Calu3 (cell line): ENCODE data around the gene DEGS1. TPM values are rescaled to one million over a fixed set of nuclear protein-coding genes. Genes with fewer than 3 reads are reported as not detected.

ENCODE experiments used
- BruUV-seq: library from RNA; stranded (reverse); fragments of 400-500 nt; replicated peaks from 2 replicates; lab custom pipeline; 2021; lab: Mats Ljungman, UMichigan
- CTCF ChIA-PET: fragments of 300-600 bp; sonication (Branson Sonifier 250); formaldehyde crosslinking; loops from one replicate; lab custom pipeline; 2022; ENCODE audit warnings: antibody characterized with exemption; lab: Charles Lee
- DNase-seq: peaks from one replicate; pipeline ENCODE4 v3.0.0; 2022
- H3K27ac Mint-ChIP-seq: one replicate; pipeline ENCODE4 v1.8.0; 2022; ENCODE audit warnings: mixed read lengths; ENCODE audit not compliant: unreplicated experiment
- H3K27me3 Mint-ChIP-seq: one replicate; pipeline ENCODE4 v1.8.0; 2022; ENCODE audit warnings: mixed read lengths; ENCODE audit not compliant: unreplicated experiment
- H3K36me3 Mint-ChIP-seq: one replicate; pipeline ENCODE4 v1.8.0; 2022; ENCODE audit warnings: mild to moderate bottlenecking, moderate library complexity, mixed read lengths; ENCODE audit not compliant: insufficient read depth, unreplicated experiment
- H3K4me1 Mint-ChIP-seq: one replicate; pipeline ENCODE4 v1.8.0; 2022; ENCODE audit warnings: mild to moderate bottlenecking, low read depth, mixed read lengths; ENCODE audit not compliant: unreplicated experiment
- H3K4me3 Mint-ChIP-seq: one replicate; pipeline ENCODE4 v1.8.0; 2022; ENCODE audit warnings: mild to moderate bottlenecking, low read depth, moderate library complexity, mixed read lengths; ENCODE audit not compliant: unreplicated experiment
- H3K9me3 Mint-ChIP-seq: one replicate; pipeline ENCODE4 v1.8.0; 2022; ENCODE audit warnings: low read depth, mixed read lengths; ENCODE audit not compliant: unreplicated experiment
- intact Hi-C: fragments of 100-400 bp; cut with micrococcal nuclease; formaldehyde crosslinking; loops from one replicate; pipeline ENCODE4 v1.10.0; 2022; ENCODE audit not compliant: unreplicated experiment
- total RNA-seq: library from RNA; stranded (reverse); gene quantifications from 2 replicates; pipeline ENCODE4 v1.2.3, GENCODE V29; 2022
- TF ChIP-seq, protein P1 (sequence below): fragments of 200-600 bp; IDR thresholded peaks from one replicate; pipeline ENCODE4 v1.8.0; 2022; ENCODE audit warnings: antibody characterized with exemption; ENCODE audit not compliant: unreplicated experiment

Gene DEGS1
- total RNA-seq, 1 experiment from 2014 or later, result 72.5 TPM

DNA sequence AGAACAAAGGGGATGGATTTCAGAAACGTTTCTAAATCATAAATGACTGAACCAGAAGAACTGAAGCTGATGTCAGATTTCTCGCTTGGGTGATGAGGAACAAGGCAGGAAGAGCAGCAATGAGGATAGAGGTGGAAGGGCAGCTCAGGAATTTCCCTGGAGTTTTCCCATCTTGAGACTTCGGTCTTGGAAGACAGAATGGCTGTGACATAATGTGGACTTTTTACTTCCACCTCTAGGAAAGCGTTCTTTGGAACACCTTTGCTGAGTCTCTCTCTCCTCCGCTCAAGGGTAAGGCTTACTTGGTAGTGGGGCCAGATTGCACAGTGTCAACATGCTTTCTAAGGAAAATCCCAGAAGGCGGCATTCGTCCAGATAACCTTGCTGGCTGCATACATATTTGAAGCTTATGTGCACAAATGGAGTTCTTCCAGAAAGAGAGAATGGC is 36.6 kb downstream of the DEGS1 start:
- TF ChIP-seq, protein P1, sequence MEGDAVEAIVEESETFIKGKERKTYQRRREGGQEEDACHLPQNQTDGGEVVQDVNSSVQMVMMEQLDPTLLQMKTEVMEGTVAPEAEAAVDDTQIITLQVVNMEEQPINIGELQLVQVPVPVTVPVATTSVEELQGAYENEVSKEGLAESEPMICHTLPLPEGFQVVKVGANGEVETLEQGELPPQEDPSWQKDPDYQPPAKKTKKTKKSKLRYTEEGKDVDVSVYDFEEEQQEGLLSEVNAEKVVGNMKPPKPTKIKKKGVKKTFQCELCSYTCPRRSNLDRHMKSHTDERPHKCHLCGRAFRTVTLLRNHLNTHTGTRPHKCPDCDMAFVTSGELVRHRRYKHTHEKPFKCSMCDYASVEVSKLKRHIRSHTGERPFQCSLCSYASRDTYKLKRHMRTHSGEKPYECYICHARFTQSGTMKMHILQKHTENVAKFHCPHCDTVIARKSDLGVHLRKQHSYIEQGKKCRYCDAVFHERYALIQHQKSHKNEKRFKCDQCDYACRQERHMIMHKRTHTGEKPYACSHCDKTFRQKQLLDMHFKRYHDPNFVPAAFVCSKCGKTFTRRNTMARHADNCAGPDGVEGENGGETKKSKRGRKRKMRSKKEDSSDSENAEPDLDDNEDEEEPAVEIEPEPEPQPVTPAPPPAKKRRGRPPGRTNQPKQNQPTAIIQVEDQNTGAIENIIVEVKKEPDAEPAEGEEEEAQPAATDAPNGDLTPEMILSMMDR, result no peak
- intact Hi-C loops, result no loop called here
- Mint-ChIP-seq H3K36me3 (no peaks in the 10 kb centered on the region), H3K27me3 (no peaks in the 10 kb centered on the region), H3K9me3 (no peaks in the 10 kb centered on the region), H3K27ac (no peak overlapping the region), H3K4me3 (no peak overlapping the region), H3K4me1 (peaks cover 8% of the 10 kb centered on the region)
- CTCF ChIA-PET, result no interaction called here
- DNase-seq, result no peak
- BruUV-seq, result no TSS peak

DNA sequence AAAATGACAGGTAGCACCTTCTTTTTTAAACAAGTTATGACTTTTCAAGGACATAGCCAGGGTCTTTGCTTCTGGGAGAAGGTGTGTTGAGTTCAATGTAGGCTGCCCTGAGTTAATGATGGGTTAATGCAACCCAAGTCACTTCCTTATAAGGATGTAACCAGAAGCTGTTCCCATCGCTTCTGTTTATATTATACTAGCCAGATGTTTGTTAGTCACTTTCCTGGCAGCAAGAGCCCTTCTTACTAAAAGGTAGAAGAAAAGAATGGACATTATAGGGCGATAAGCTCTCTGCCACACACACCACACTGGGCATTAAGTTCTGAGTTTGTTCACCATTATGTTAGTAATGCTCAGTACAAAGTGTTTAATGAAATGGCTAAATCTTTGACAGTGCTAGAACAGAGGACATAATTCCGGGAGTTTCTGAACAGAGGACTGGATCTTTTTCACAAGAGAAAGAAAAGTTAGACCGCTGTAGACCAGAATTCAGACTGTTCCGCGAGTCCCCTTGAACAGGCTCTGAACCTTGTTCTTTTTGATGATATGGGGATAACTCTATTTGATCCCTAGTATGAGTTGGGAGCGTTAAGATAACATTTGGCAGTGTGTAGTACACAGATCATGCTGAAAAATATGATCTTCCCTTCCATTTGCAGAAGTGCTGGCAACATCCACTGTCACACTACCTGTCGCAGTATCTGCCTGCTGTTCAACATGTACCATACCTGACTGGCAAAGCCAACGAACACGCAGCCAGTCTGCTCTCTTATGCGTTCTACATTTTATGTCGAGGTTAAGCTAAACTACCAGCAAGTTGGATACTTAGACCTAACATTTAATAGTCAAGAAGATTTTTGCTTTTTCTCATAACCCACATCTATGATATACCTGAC is 41.0 kb downstream of the DEGS1 start:
- Mint-ChIP-seq H3K4me1 (peaks cover 2% of the 10 kb centered on the region), H3K9me3 (no peaks in the 10 kb centered on the region), H3K36me3 (no peaks in the 10 kb centered on the region), H3K4me3 (no peak overlapping the region), H3K27ac (no peak overlapping the region), H3K27me3 (no peaks in the 10 kb centered on the region)
- BruUV-seq, result TSS peak; percentile 42
- intact Hi-C loops, result no loop called here
- TF ChIP-seq, protein P1, result no peak
- no peak for DNase-seq
- CTCF ChIA-PET, result interaction anchor here (0.6 to 0.7 kb wide), 4 partner anchors 10 to 1184 kb away, joined by 3 to 5 read pairs (median 4); no protein-coding TSS in a partner anchor

DNA sequence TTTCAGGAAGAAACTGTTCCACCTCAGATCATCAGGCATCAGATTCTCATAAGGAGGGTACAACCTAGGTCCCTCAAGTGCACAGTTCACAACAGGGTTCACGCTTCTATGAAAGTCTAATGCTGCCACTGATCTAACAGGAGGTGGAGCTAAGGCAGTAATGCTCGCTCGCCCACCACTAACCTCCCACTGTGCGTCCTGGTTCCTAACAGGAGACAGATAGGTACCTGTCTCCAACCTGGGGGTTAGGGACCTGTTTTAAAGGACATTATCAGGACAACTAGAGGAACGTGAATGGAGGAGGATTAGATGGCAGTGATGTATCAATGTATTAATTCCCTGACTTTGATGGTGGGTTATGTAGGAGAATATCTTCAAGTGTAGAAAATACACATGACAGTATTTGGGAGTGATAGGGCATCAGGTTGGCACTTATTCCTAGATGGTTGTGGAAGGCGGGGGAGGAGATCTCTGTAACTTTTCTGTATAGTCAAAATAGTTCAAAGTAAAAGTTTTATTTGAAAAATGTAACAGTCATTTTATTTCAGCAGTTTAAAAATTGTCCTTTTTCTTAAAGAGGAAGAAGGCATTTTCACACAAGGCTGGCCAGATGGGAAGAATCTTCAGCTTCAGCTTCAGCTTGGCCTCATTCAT is 43.9 kb downstream of the DEGS1 start:
- Mint-ChIP-seq H3K27ac (no peak overlapping the region), H3K9me3 (no peaks in the 10 kb centered on the region), H3K4me3 (no peak overlapping the region), H3K27me3 (no peaks in the 10 kb centered on the region), H3K36me3 (peaks cover 20% of the 10 kb centered on the region), H3K4me1 (no peaks in the 10 kb centered on the region)
- TF ChIP-seq, protein P1, result no peak
- no peak for DNase-seq
- BruUV-seq, result no TSS peak
- intact Hi-C loops, result no loop called here
- CTCF ChIA-PET, result no interaction called here

DNA sequence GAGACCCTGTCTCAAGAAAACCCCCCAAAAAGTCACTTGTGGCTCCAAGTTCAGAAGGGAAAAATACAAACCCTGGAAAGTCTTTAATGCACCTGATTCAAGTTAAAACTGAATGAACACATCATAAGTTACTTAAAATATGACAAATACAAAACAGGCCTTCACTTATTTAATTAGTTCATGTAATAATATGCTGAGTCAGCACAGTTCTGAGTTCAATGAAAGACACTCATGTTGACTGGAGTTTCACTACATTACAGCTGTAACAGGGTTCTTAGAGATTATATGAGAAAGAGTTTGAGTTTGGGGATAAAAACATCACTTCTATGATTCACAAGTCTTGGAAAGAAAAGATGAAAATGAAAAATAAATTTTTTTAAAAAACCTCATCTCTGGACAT is 51.0 kb downstream of the DEGS1 start:
- H3K27me3 Mint-ChIP-seq, result no peaks in the 10 kb centered on the region
- H3K4me1 Mint-ChIP-seq, result no peaks in the 10 kb centered on the region
- no peak for DNase-seq
- intact Hi-C loops, result no loop called here
- TF ChIP-seq, protein P1, result no peak
- H3K36me3 Mint-ChIP-seq, result peaks cover 25% of the 10 kb centered on the region
- no peaks in the 10 kb centered on the region for H3K9me3 Mint-ChIP-seq
- CTCF ChIA-PET, result interaction anchor here (0.6 kb wide), 1 partner anchor 10 kb away, joined by 3 read pairs; no protein-coding TSS in a partner anchor
- H3K27ac Mint-ChIP-seq, result no peak overlapping the region
- H3K4me3 Mint-ChIP-seq, result no peak overlapping the region
- BruUV-seq, result no TSS peak
